ENCODE results near the gene ABHD16A.

DNA sequence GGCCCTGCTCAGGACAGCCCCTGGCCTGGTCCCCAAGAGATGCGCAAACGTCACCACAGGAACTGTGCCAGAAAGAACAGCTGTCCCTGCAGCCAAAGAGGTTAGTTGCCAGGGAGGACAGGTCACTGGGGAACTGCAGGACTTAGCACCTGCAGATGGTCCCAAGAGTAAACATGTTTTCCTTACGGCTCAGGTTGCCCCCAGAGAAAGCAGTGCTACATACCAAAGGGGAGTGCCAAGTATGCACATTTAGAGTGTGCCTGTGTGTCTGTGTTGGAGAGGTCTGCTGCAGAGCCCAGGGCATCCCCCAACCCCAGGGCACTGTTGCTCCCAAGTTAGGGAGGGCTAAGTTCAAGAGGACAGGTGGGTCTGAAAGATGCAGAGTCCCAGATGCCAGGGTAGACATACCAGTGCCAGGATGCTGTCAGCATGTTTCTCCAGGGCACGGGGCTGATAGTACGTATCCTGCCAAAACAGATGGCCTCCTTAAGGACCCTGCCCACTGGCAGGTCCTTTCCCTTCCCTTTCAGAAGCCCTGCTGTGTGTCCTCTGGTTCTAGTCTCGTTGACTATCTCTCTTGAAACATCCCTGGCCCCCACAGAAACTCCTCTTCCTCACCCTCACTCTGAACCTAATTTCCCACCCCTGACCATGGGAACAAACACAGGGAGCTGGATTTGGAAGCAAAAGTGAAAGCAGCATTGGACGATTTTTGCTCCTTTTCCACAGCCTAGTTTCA, 1.3 kb downstream of the ABHD16A start:
- TF ChIP-seq, protein P1, sequence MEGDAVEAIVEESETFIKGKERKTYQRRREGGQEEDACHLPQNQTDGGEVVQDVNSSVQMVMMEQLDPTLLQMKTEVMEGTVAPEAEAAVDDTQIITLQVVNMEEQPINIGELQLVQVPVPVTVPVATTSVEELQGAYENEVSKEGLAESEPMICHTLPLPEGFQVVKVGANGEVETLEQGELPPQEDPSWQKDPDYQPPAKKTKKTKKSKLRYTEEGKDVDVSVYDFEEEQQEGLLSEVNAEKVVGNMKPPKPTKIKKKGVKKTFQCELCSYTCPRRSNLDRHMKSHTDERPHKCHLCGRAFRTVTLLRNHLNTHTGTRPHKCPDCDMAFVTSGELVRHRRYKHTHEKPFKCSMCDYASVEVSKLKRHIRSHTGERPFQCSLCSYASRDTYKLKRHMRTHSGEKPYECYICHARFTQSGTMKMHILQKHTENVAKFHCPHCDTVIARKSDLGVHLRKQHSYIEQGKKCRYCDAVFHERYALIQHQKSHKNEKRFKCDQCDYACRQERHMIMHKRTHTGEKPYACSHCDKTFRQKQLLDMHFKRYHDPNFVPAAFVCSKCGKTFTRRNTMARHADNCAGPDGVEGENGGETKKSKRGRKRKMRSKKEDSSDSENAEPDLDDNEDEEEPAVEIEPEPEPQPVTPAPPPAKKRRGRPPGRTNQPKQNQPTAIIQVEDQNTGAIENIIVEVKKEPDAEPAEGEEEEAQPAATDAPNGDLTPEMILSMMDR (conservative IDR thresholded peaks at IDR 0.05; ENCODE audit: low read length): no peak
- TF ChIP-seq EZH2phosphoT487 (IDR thresholded peaks at IDR 0.05; ENCODE audit: borderline replicate concordance): no peak
